Panc1 (cell line): Measurements from ENCODE around the gene CLK3.

Experiments
- CTCF ChIP-seq: fragments of 450-650 bp; IDR thresholded peaks from 2 replicates; pipeline ENCODE4 v1.5.1; 2017; ENCODE audit warnings: mild to moderate bottlenecking
- POLR2AphosphoS5 ChIP-seq: IDR thresholded peaks from 2 replicates; pipeline ENCODE4 v1.6.1; 2012; ENCODE audit warnings: mild to moderate bottlenecking, low read depth, low read length, moderate library complexity
- REST ChIP-seq, 2 experiments: IDR thresholded peaks; 2 replicates each; pipeline ENCODE4 v1.6.1; 2011 to 2012; ENCODE audit warnings: low read depth in 2 of 2, control low read depth in 1 of 2, low read length in 1 of 2, mild to moderate bottlenecking in 1 of 2, moderate library complexity in 1 of 2; ENCODE audit not compliant: insufficient read depth in 1 of 2
- TCF7L2 ChIP-seq: IDR thresholded peaks from 2 replicates; pipeline ENCODE4 v1.6.1; 2011; ENCODE audit warnings: mild to moderate bottlenecking, low read depth, low read length, inconsistent platforms

GRCh38 chr15:74663303-74664027 lies 47.8 kb downstream of the CLK3 start:
- TF ChIP-seq CTCF (no peak), POLR2AphosphoS5 (no peak), TCF7L2 (no peak), REST (IDR thresholded peaks at IDR 0.05; ENCODE audit: insufficient read depth in 1 of 2, low read depth in 2 of 2, low read length in 1 of 2) (no peak)
